Brain microvascular endothelial cell (primary cell): ENCODE data around the gene ADAM30.

Experiments used
- DNase-seq: peaks from one replicate; pipeline ENCODE4 v3.0.0-alpha.2; 2020
- H3K27ac ChIP-seq: fragments of 250-450 bp; sonication (Bioruptor Pico); 2 replicates; pipeline ENCODE4 v1.5.1; 2020; ENCODE audit warnings: mild to moderate bottlenecking, moderate library complexity
- H3K27me3 ChIP-seq: fragments of 250-450 bp; sonication (Bioruptor Pico); replicated peaks from 2 replicates; pipeline ENCODE4 v1.5.1; 2020; ENCODE audit warnings: mild to moderate bottlenecking
- H3K36me3 ChIP-seq: fragments of 250-450 bp; sonication (Bioruptor Pico); replicated peaks from 2 replicates; pipeline ENCODE4 v1.5.1; 2020; ENCODE audit warnings: mild to moderate bottlenecking
- H3K4me3 ChIP-seq: 2 replicates; pipeline ENCODE4 v1.5.1; 2011; ENCODE audit warnings: low read depth, mild to moderate bottlenecking, control low read depth, low read length, moderate library complexity
- in situ Hi-C: cut with HindIII; loops from 2 replicates; pipeline ENCODE4 v1.10.0; 2017; ENCODE audit warnings: low sequenced_read_pairs, low pct_ligation_motif_present
- TF ChIP-seq, protein P1 (sequence below): IDR thresholded peaks from 2 replicates; pipeline ENCODE4 v1.5.1; 2011; ENCODE audit warnings: low read depth, mild to moderate bottlenecking, moderate library complexity, low read length, control low read depth, inconsistent platforms; ENCODE audit errors: missing control alignments

The ADAM30 gene

GRCh38 chr1:119920104-119920968 lies 24.0 kb upstream of the ADAM30 start:
- Histone ChIP-seq H3K4me3 (no peak overlapping the region), H3K36me3 (peaks cover 99% of the 10 kb centered on the region), H3K27me3 (no peaks in the 10 kb centered on the region), H3K27ac (no peak overlapping the region)
- no peak for DNase-seq
- TF ChIP-seq, protein P1, sequence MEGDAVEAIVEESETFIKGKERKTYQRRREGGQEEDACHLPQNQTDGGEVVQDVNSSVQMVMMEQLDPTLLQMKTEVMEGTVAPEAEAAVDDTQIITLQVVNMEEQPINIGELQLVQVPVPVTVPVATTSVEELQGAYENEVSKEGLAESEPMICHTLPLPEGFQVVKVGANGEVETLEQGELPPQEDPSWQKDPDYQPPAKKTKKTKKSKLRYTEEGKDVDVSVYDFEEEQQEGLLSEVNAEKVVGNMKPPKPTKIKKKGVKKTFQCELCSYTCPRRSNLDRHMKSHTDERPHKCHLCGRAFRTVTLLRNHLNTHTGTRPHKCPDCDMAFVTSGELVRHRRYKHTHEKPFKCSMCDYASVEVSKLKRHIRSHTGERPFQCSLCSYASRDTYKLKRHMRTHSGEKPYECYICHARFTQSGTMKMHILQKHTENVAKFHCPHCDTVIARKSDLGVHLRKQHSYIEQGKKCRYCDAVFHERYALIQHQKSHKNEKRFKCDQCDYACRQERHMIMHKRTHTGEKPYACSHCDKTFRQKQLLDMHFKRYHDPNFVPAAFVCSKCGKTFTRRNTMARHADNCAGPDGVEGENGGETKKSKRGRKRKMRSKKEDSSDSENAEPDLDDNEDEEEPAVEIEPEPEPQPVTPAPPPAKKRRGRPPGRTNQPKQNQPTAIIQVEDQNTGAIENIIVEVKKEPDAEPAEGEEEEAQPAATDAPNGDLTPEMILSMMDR = no peak
- in situ Hi-C loops = no loop called here

DNA sequence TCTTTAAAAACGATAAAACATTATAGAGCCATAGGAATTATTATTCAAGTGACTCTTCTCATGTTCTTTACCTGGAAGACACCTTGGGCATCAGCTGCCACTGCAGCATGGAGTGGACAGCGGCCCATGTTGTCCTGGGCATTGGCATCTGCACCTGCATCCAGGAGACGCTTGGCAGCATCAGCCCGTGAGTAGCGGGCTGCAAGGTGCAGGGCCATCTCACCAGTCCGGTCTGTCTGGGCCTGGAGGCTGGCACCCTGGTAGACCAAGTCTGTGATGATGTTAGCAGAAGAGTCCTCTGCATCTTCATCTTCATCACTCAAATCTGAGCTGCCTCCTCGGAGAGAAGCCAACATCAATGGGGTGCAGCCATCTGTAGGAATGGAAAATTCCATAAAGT lies 22.9 kb upstream of the ADAM30 start:
- Histone ChIP-seq H3K4me3 (no peak overlapping the region), H3K27me3 (no peaks in the 10 kb centered on the region), H3K27ac (no peak overlapping the region), H3K36me3 (peaks cover 99% of the 10 kb centered on the region)
- TF ChIP-seq, protein P1 = no peak
- DNase-seq = no peak
- in situ Hi-C loops = no loop called here

- TF ChIP-seq, protein P1 = no peak
- H3K36me3 ChIP-seq = peaks cover 99% of the 10 kb centered on the region
- in situ Hi-C loops = no loop called here
- no peak for DNase-seq
- H3K4me3 ChIP-seq = no peak overlapping the region
- H3K27me3 ChIP-seq = no peaks in the 10 kb centered on the region
- no peak overlapping the region for H3K27ac ChIP-seq
Measured at GRCh38 chr1:119918301-119918700, 22.0 kb upstream of the ADAM30 start.

DNA sequence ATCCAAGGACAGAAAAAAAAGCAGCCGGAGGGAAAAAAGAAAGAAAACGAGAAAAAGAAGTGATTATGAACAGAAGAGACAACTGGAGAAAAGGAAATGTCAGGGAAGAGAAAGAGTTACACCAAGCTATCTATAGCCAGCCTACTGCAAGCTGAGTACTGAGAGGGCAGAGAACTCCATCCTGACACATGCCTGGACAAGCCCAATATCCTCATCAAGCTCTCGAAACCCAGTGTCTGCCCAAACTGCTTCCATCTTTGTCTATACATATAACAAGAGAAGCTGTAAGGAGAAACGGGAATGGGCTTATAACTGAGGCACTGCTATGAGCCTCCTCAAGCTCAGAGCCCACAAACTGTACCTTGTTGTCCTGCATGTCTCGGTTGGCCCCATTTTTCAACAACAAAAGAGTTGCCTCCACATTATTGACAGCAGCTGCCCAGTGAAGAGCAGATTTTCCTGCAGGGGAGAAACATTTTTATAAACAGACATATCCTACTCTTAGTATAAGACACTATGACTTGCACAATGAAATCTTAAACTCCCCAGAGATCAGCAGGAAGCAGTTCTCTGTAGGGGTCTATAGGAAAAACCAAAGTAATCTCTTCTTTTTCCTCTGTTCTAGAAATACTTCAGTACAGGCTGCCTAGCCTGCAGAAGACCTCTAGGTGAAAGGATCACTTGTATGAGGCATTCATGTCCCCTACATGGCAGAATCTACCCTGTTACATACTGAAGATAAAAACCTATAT lies 21.2 kb upstream of the ADAM30 start:
- Histone ChIP-seq H3K4me3 (no peak overlapping the region), H3K27ac (no peak overlapping the region), H3K27me3 (no peaks in the 10 kb centered on the region), H3K36me3 (peaks cover 97% of the 10 kb centered on the region)
- no peak for DNase-seq
- TF ChIP-seq, protein P1 = no peak
- in situ Hi-C loops = no loop called here

DNA sequence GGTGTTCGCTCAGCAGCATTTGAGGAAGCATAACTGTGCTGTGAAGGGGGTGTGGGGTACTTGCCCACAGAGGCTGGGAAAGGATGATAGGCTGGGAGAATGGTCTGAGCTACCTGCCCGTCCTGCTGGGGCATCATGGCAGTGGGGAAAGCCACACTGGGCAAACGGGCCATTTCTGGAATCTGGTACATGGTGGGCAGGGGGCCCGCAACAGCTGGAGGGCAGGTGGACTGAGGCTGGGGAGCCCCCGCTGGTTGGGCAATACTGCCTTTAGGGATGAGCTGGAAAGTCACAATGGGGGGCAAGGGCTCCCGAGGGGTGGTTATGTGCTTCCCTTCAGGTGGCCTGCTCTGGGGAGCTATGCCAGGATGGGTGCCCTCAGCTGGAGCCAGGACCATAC lies 19.2 kb upstream of the ADAM30 start:
- H3K36me3 ChIP-seq = peaks cover 82% of the 10 kb centered on the region
- in situ Hi-C loops = no loop called here
- TF ChIP-seq, protein P1 = no peak
- no peak for DNase-seq
- no peaks in the 10 kb centered on the region for H3K27me3 ChIP-seq
- H3K27ac ChIP-seq = no peak overlapping the region
- H3K4me3 ChIP-seq = no peak overlapping the region
